ENCODE data around the gene RGCC. TPM values are rescaled to one million over a fixed set of nuclear protein-coding genes. Genes with fewer than 3 reads are reported as not detected.

RGCC gene
- total and polyA plus RNA-seq, 8 donors = 3.2 to 22.9 (median 7.8) TPM

DNA sequence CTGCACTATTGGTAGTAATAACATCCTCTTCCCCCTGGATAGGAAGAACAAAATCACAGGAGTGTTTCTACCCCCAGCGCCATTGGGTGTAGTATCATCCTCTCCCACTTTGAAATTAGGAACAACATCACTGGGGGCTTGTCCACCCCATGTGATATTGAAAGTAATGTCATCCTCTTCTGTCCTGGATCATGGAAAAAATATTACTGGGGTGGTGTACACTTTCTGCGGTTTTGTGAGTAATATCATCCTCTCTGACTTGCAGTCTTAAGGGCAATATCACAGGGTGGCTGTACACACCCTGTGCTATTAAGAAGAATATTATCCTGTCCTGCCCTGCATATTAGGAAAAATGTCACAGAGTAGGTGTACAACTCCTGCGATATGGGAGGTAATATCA lies 4.9 kb upstream of the RGCC start:
- Histone ChIP-seq H3K27me3 (no peaks in the 10 kb centered on the region), H3K36me3 (no peaks in the 10 kb centered on the region), H3K4me1 (no peaks in the 10 kb centered on the region), H3K27ac (no peak overlapping the region), H3K9me3 (no peaks in the 10 kb centered on the region), H3K4me3 (no peak overlapping the region)
- intact Hi-C loops (cut with DNase I) = no loop called here
- ATAC-seq (no peak), FAIRE-seq (no peak), DNase-seq (no peak)
- WGBS, 2 donors = 70 to 71% methylated on average over 3 of the region's 3 CpGs
- TF ChIP-seq, protein P1, sequence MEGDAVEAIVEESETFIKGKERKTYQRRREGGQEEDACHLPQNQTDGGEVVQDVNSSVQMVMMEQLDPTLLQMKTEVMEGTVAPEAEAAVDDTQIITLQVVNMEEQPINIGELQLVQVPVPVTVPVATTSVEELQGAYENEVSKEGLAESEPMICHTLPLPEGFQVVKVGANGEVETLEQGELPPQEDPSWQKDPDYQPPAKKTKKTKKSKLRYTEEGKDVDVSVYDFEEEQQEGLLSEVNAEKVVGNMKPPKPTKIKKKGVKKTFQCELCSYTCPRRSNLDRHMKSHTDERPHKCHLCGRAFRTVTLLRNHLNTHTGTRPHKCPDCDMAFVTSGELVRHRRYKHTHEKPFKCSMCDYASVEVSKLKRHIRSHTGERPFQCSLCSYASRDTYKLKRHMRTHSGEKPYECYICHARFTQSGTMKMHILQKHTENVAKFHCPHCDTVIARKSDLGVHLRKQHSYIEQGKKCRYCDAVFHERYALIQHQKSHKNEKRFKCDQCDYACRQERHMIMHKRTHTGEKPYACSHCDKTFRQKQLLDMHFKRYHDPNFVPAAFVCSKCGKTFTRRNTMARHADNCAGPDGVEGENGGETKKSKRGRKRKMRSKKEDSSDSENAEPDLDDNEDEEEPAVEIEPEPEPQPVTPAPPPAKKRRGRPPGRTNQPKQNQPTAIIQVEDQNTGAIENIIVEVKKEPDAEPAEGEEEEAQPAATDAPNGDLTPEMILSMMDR (IDR thresholded peaks at IDR 0.05) = no peak

DNA sequence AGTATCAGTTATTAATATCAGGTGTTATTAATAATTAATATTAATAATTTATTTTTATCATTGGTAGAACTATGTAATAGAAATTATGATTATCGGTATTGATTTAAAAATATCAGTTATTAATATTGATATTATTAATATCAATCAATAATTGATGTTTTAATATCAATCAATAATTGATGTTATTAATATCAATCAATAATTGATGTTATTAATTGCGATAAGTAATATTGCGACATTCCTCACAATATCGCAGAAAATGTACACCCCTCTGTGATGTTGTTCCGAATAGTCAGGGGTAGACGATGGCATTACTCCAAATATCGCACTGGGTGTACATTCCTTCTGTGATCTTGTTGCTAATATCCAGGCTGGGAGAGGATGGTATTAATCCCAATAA lies 3.7 kb upstream of the RGCC start:
- no peak for DNase-seq
- ATAC-seq = no peak
- no peak overlapping the region for H3K27ac ChIP-seq
- no peaks in the 10 kb centered on the region for H3K27me3 ChIP-seq
- H3K4me1 ChIP-seq = no peaks in the 10 kb centered on the region
- intact Hi-C loops (cut with DNase I) = no loop called here
- no peak overlapping the region for H3K4me3 ChIP-seq
- H3K36me3 ChIP-seq = no peaks in the 10 kb centered on the region
- 82 to 86% methylated on average over 7 of the region's 7 CpGs for WGBS, 2 donors
- TF ChIP-seq, protein P1 (IDR thresholded peaks at IDR 0.05) = no peak
- H3K9me3 ChIP-seq = no peaks in the 10 kb centered on the region
- peak; percentile 97 for FAIRE-seq

DNA sequence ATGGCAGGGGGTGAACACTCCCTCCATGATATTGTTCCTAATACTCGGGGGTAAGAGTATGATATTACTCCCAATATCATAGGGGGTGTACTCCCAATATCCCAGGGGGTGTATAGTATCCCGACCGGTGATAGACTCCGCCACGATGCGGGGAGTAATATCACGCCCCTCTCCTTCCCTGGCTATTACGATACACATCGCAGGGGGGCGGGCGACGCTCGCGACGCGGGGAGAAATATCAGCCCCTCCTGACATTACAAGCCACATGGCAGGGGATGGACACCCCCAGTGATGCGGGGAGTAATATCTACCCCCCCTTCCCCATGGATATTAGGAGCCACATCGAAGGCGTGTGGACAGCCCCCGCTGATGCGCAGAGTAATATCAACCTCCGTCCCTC lies 3.2 kb upstream of the RGCC start:
- H3K27me3 ChIP-seq = no peaks in the 10 kb centered on the region
- no peaks in the 10 kb centered on the region for H3K9me3 ChIP-seq
- H3K27ac ChIP-seq = no peak overlapping the region
- no peak for ATAC-seq
- no peak for FAIRE-seq
- no peak overlapping the region for H3K4me3 ChIP-seq
- WGBS, 2 donors = 88 to 93% methylated on average over 22 of the region's 22 CpGs
- no peak for DNase-seq
- H3K36me3 ChIP-seq = no peaks in the 10 kb centered on the region
- intact Hi-C loops (cut with DNase I) = no loop called here
- TF ChIP-seq, protein P1 (IDR thresholded peaks at IDR 0.05) = no peak
- no peaks in the 10 kb centered on the region for H3K4me1 ChIP-seq

DNA sequence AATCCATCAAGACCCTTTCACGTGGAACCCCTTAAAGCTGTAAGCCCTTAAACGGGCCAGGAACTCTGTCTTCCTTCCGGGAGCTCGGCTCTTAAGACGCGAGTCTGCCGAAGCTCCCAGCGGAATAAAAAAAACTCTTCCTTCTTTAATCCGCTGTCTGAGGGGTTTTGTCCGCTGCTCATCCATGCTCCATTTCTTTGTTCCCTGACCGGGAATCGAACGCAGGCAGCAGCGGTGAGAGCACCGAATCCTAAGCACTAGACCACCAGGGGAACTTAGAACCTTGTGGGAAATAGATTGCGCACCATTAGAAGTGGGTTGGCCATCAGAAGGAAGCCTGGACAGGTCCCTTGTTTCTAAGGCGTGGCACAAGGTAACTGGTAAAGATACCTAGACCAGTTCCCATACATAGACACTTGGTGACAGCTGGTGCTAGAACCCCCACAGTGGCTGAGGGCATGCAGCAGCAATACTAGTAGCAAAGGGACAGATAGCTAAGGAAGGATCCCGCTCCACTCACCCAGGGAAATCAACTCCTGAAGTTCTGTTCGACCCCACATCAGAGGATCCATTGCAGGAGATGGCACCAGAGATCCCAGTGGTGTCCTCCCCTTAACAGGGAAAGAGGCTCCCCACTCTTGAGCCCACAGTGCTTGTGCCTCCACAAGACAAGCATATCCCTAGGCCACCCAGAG lies 1.5 kb upstream of the RGCC start:
- H3K27ac ChIP-seq = no peak overlapping the region
- H3K4me3 ChIP-seq = no peak overlapping the region
- no peaks in the 10 kb centered on the region for H3K9me3 ChIP-seq
- TF ChIP-seq, protein P1 (IDR thresholded peaks at IDR 0.05) = no peak
- DNase-seq (no peak), FAIRE-seq (no peak), ATAC-seq (no peak)
- H3K4me1 ChIP-seq = no peaks in the 10 kb centered on the region
- H3K36me3 ChIP-seq = no peaks in the 10 kb centered on the region
- no peaks in the 10 kb centered on the region for H3K27me3 ChIP-seq
- intact Hi-C loops (cut with DNase I) = no loop called here
- 56 to 57% methylated on average over 19 of the region's 19 CpGs for WGBS, 2 donors

DNA sequence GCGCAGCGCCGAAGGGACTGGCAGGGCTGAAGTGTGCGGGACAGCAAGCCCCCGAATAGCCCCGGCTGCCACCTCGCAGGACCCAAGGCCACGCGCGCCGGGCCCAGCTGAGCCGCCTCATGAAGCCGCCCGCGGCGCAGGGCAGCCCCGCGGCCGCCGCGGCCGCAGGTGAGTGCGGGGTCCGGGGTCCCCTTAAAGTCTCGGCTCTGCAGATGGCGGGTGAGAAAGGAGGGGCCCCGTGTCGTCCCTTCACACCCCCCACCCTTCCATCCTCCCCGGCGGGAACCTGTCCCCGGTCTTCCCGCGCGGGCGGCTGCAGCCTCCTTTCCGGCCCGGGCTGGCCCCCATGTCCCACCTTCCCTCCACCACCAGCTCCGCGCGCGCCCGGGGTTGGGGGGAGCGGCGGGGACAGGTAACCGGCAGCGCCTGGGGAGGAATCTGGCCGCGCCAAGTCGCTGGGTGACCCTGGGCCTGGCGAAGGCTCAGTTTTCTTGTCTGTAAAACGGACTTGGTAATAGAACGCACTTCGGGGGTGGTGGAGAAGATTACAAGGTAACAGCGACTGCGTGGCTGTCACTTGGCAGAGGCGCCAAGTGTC lies 338 bp downstream of the RGCC start:
- FAIRE-seq (no peak), ATAC-seq (peak; percentile 7 to 26 (median 22)), DNase-seq (peak in 3 of 6 donors; percentile 40 to 68 (median 67))
- 1% methylated on average over 51 to 56 of the region's 56 CpGs for WGBS, 2 donors
- no peaks in the 10 kb centered on the region for H3K9me3 ChIP-seq
- no peaks in the 10 kb centered on the region for H3K4me1 ChIP-seq
- H3K27me3 ChIP-seq = peaks cover 0 to 6% (median 0%) of the 10 kb centered on the region in 4 donors
- TF ChIP-seq, protein P1 (IDR thresholded peaks at IDR 0.05) = no peak
- H3K36me3 ChIP-seq = no peaks in the 10 kb centered on the region
- H3K27ac ChIP-seq = no peak overlapping the region
- H3K4me3 ChIP-seq = peak overlapping the region; percentile 43 to 63 (median 50)
- intact Hi-C loops (cut with DNase I) = no loop called here
